OCI-LY1 (cell line): ENCODE data around the gene GPR62.

ENCODE experiments used
- CTCF ChIP-seq: fragments of 200-600 bp; sonication (generic), shearing (Covaris generic); IDR thresholded peaks from 2 replicates; pipeline ENCODE4 v1.5.1; 2017; ENCODE audit warnings: mild to moderate bottlenecking, antibody characterized with exemption, low read length, moderate library complexity, mixed read lengths
- EZH2 ChIP-seq: fragments of 200-600 bp; sonication (generic), shearing (Covaris generic); IDR thresholded peaks from 2 replicates; pipeline ENCODE4 v1.8.0; 2017; ENCODE audit warnings: borderline replicate concordance, mixed run types, mild to moderate bottlenecking, antibody characterized with exemption, low read length, moderate library complexity, mixed read lengths

- TF ChIP-seq CTCF (no peak), EZH2 (no peak)
Measured at GRCh38 chr3:52002748-52003147, 47.6 kb downstream of the GPR62 start.
